ENCODE results near the gene CELSR2.

DNA sequence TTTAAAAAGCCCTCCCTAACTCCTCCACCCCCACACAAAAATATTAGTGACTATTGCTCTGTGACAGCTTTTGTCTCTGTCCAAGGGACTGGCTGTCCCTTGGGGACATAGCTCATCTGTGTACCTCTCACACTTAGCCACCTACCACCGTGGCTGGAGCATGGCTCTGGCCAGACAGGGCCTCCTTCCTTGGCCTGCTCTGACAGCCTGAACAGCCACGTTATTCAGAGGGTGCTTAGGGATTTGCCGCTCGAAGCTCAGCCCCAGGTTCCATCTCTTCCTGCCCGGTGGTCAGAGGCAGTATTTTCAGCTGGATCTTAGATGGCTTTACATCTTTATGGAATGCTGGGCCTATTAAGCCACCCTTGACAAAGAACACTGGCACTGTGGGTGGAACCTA, 6.1 kb upstream of the CELSR2 start:
- TF ChIP-seq, protein P1, sequence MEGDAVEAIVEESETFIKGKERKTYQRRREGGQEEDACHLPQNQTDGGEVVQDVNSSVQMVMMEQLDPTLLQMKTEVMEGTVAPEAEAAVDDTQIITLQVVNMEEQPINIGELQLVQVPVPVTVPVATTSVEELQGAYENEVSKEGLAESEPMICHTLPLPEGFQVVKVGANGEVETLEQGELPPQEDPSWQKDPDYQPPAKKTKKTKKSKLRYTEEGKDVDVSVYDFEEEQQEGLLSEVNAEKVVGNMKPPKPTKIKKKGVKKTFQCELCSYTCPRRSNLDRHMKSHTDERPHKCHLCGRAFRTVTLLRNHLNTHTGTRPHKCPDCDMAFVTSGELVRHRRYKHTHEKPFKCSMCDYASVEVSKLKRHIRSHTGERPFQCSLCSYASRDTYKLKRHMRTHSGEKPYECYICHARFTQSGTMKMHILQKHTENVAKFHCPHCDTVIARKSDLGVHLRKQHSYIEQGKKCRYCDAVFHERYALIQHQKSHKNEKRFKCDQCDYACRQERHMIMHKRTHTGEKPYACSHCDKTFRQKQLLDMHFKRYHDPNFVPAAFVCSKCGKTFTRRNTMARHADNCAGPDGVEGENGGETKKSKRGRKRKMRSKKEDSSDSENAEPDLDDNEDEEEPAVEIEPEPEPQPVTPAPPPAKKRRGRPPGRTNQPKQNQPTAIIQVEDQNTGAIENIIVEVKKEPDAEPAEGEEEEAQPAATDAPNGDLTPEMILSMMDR (IDR thresholded peaks at IDR 0.05): no peak
- no peak for TF ChIP-seq EZH2 (IDR thresholded peaks at IDR 0.05; ENCODE audit: borderline replicate concordance, insufficient read depth, low read depth, low read length, poor library complexity, severe bottlenecking)

Measured in B cell (primary cell).